T-helper 17 cell (primary cell): ENCODE measurements around the gene PHC2. TPM values are rescaled to one million over a fixed set of nuclear protein-coding genes. Genes with fewer than 3 reads are reported as not detected.
"Not testable (repeated sequence)": the region's sequence is repeated elsewhere in the genome, so short reads cannot be mapped to it uniquely, and the experiment has no call there.

Source experiments
- ATAC-seq: fragments of 150-1000 bp; cut with Tn5 transposase; 2 replicates; pipeline ENCODE4 v1.10.0; 2021; ENCODE audit warnings: mild to moderate bottlenecking, moderate library complexity
- DNase-seq, 3 donors: peaks; one replicate each; pipeline versions ENCODE4 v3.0.0 to v3.0.0-alpha.2; 2020 to 2021
- H3K9me3 ChIP-seq: one replicate; pipeline ENCODE4 v1.7.0; 2013; ENCODE audit warnings: low read length, mild to moderate bottlenecking; ENCODE audit not compliant: control insufficient read depth, poor library complexity, severe bottlenecking
- H3K27ac Mint-ChIP-seq: one replicate; pipeline ENCODE4 v1.8.0; 2022; ENCODE audit warnings: mild to moderate bottlenecking, moderate library complexity, mixed read lengths
- H3K27me3 Mint-ChIP-seq: one replicate; pipeline ENCODE4 v1.8.0; 2022; ENCODE audit warnings: mixed read lengths
- H3K36me3 Mint-ChIP-seq: one replicate; pipeline ENCODE4 v1.8.0; 2022; ENCODE audit warnings: low read depth, mixed read lengths
- H3K4me1 Mint-ChIP-seq: one replicate; pipeline ENCODE4 v1.8.0; 2022; ENCODE audit warnings: mild to moderate bottlenecking, mixed read lengths
- H3K4me3 Mint-ChIP-seq: one replicate; pipeline ENCODE4 v1.8.0; 2022; ENCODE audit warnings: mild to moderate bottlenecking, moderate library complexity, mixed read lengths
- total RNA-seq, 4 donors: library from RNA in 2 of 4; stranded (reverse) in 2 of 4; gene quantifications; one replicate each; pipeline ENCODE4 v1.2.3 and lab custom pipeline; 2022 to 2026

PHC2 gene
- total RNA-seq, 2 donors from 2014 or later = 33.0 to 37.0 TPM

- H3K27me3 Mint-ChIP-seq = peaks cover 39% of the 10 kb centered on the region
- no peaks in the 10 kb centered on the region for H3K9me3 ChIP-seq
- peaks cover 10% of the 10 kb centered on the region for H3K36me3 Mint-ChIP-seq
- DNase-seq (no peak), ATAC-seq (no peak)
- no peak overlapping the region for H3K4me3 Mint-ChIP-seq
- peaks cover 21% of the 10 kb centered on the region for H3K4me1 Mint-ChIP-seq
- H3K27ac Mint-ChIP-seq = peak overlapping the region; percentile 24
Measured at GRCh38 chr1:33314416-33314815, 116.5 kb downstream of the PHC2 start.

GRCh38 chr1:33312413-33312749 lies 118.5 kb downstream of the PHC2 start:
- Mint-ChIP-seq H3K4me3 (no peak overlapping the region), H3K4me1 (peaks cover 13% of the 10 kb centered on the region), H3K27ac (no peak overlapping the region), H3K36me3 (peaks cover 10% of the 10 kb centered on the region), H3K27me3 (peaks cover 32% of the 10 kb centered on the region)
- DNase-seq (no peak), ATAC-seq (no peak)
- H3K9me3 ChIP-seq = no peaks in the 10 kb centered on the region

GRCh38 chr1:33311706-33312412 lies 119.0 kb downstream of the PHC2 start:
- Mint-ChIP-seq H3K4me1 (peaks cover 13% of the 10 kb centered on the region), H3K27ac (no peak overlapping the region), H3K36me3 (peaks cover 10% of the 10 kb centered on the region), H3K4me3 (peak overlapping the region; percentile 50), H3K27me3 (peaks cover 32% of the 10 kb centered on the region)
- DNase-seq (no peak), ATAC-seq (no peak)
- H3K9me3 ChIP-seq = no peaks in the 10 kb centered on the region

- H3K27ac Mint-ChIP-seq = peak overlapping the region; percentile 8
- peaks cover 9% of the 10 kb centered on the region for H3K36me3 Mint-ChIP-seq
- no peaks in the 10 kb centered on the region for H3K9me3 ChIP-seq
- H3K4me1 Mint-ChIP-seq = peaks cover 9% of the 10 kb centered on the region
- peaks cover 31% of the 10 kb centered on the region for H3K27me3 Mint-ChIP-seq
- no peak for ATAC-seq
- no peak overlapping the region for H3K4me3 Mint-ChIP-seq
- DNase-seq = no peak
Measured at GRCh38 chr1:33310702-33311101, 120.2 kb downstream of the PHC2 start.

- not testable (repeated sequence) for H3K9me3 ChIP-seq, ATAC-seq, H3K4me1 Mint-ChIP-seq, H3K4me3 Mint-ChIP-seq, H3K36me3 Mint-ChIP-seq, DNase-seq, H3K27ac Mint-ChIP-seq
- peaks cover 23% of the 10 kb centered on the region for H3K27me3 Mint-ChIP-seq
Measured at GRCh38 chr1:33309351-33309750, 121.5 kb downstream of the PHC2 start.

- no peaks in the 10 kb centered on the region for H3K9me3 ChIP-seq
- Mint-ChIP-seq H3K4me1 (peaks cover 15% of the 10 kb centered on the region), H3K36me3 (peaks cover 6% of the 10 kb centered on the region), H3K27me3 (peaks cover 21% of the 10 kb centered on the region), H3K4me3 (no peak overlapping the region), H3K27ac (no peak overlapping the region)
- no peak for DNase-seq
- ATAC-seq = no peak
Measured at GRCh38 chr1:33307494-33307864, 123.4 kb downstream of the PHC2 start.

GRCh38 chr1:33306653-33307493 lies 124.0 kb downstream of the PHC2 start:
- H3K27ac Mint-ChIP-seq = no peak overlapping the region

GRCh38 chr1:33305816-33306652 lies 124.9 kb downstream of the PHC2 start:
- no peak overlapping the region for H3K4me3 Mint-ChIP-seq
- ATAC-seq = no peak
- no peak overlapping the region for H3K27ac Mint-ChIP-seq
- H3K36me3 Mint-ChIP-seq = peaks cover 2% of the 10 kb centered on the region
- H3K9me3 ChIP-seq = no peaks in the 10 kb centered on the region
- H3K27me3 Mint-ChIP-seq = peaks cover 10% of the 10 kb centered on the region
- DNase-seq = no peak
- H3K4me1 Mint-ChIP-seq = peaks cover 14% of the 10 kb centered on the region

More at GRCh38 chr1:33306653-33307493, 124.0 kb downstream of the PHC2 start:
- H3K36me3 Mint-ChIP-seq = peaks cover 6% of the 10 kb centered on the region
- H3K9me3 ChIP-seq = no peaks in the 10 kb centered on the region
- no peak overlapping the region for H3K4me3 Mint-ChIP-seq
- DNase-seq (no peak), ATAC-seq (no peak)
- H3K4me1 Mint-ChIP-seq = peaks cover 18% of the 10 kb centered on the region
- H3K27me3 Mint-ChIP-seq = peaks cover 19% of the 10 kb centered on the region

- ATAC-seq (no peak), DNase-seq (no peak)
- no peaks in the 10 kb centered on the region for H3K9me3 ChIP-seq
- H3K4me3 Mint-ChIP-seq = no peak overlapping the region
- peaks cover 7% of the 10 kb centered on the region for H3K27me3 Mint-ChIP-seq
- no peak overlapping the region for H3K27ac Mint-ChIP-seq
- peaks cover 15% of the 10 kb centered on the region for H3K4me1 Mint-ChIP-seq
- peaks cover 2% of the 10 kb centered on the region for H3K36me3 Mint-ChIP-seq
Measured at GRCh38 chr1:33305016-33305415, 125.9 kb downstream of the PHC2 start.

- H3K27ac Mint-ChIP-seq = no peak overlapping the region
- peaks cover 2% of the 10 kb centered on the region for H3K36me3 Mint-ChIP-seq
- DNase-seq (no peak), ATAC-seq (peak; percentile 49)
- peaks cover 7% of the 10 kb centered on the region for H3K27me3 Mint-ChIP-seq
- no peaks in the 10 kb centered on the region for H3K9me3 ChIP-seq
- peaks cover 24% of the 10 kb centered on the region for H3K4me1 Mint-ChIP-seq
- no peak overlapping the region for H3K4me3 Mint-ChIP-seq
Measured at GRCh38 chr1:33302325-33302724, 128.6 kb downstream of the PHC2 start.

GRCh38 chr1:33301273-33301984 lies 129.5 kb downstream of the PHC2 start:
- peaks cover 26% of the 10 kb centered on the region for H3K4me1 Mint-ChIP-seq
- DNase-seq (no peak), ATAC-seq (no peak)
- H3K27ac Mint-ChIP-seq = no peak overlapping the region
- H3K4me3 Mint-ChIP-seq = no peak overlapping the region
- H3K27me3 Mint-ChIP-seq = peaks cover 7% of the 10 kb centered on the region
- peaks cover 3% of the 10 kb centered on the region for H3K36me3 Mint-ChIP-seq
- no peaks in the 10 kb centered on the region for H3K9me3 ChIP-seq

GRCh38 chr1:33300673-33301072 lies 130.2 kb downstream of the PHC2 start:
- Mint-ChIP-seq H3K27ac (no peak overlapping the region), H3K4me1 (peaks cover 28% of the 10 kb centered on the region), H3K27me3 (no peaks in the 10 kb centered on the region), H3K36me3 (peaks cover 5% of the 10 kb centered on the region), H3K4me3 (no peak overlapping the region)
- no peak for DNase-seq
- no peaks in the 10 kb centered on the region for H3K9me3 ChIP-seq
- no peak for ATAC-seq
